Tibial nerve (tissue), 4 donors: ENCODE results near the gene PHF19. TPM values are rescaled to one million over a fixed set of nuclear protein-coding genes. Genes with fewer than 3 reads are reported as not detected.

Experiments used
- DNase-seq, 2 donors: peaks; one replicate each; pipeline ENCODE4 v3.0.0-alpha.2; 2019; ENCODE audit warnings: low spot score in 2 of 2
- H3K27ac ChIP-seq, 4 donors: fragments of 200-600 bp; sonication (generic) in 3 of 4; one replicate each; pipeline ENCODE4 v1.5.1; 2017 to 2019; ENCODE audit warnings: mild to moderate bottlenecking in 1 of 4
- H3K27me3 ChIP-seq, 2 donors: fragments of 200-600 bp; sonication (generic) in 1 of 2; one replicate each; pipeline versions ENCODE4 v1.5.1 to v1.6.0; 2017 to 2019
- H3K36me3 ChIP-seq, 3 donors: fragments of 200-600 bp; sonication (generic); one replicate each; pipeline ENCODE4 v1.5.1; 2018 to 2019
- H3K4me1 ChIP-seq, 4 donors: fragments of 200-600 bp; sonication (generic) in 3 of 4; one replicate each; pipeline ENCODE4 v1.5.1; 2017 to 2019
- H3K4me3 ChIP-seq, 4 donors: fragments of 200-600 bp; sonication (generic) in 3 of 4; one replicate each; pipeline ENCODE4 v1.5.1; 2017 to 2019; ENCODE audit warnings: mild to moderate bottlenecking in 1 of 4, moderate library complexity in 1 of 4
- H3K9me3 ChIP-seq, 4 donors: fragments of 200-600 bp; sonication (generic) in 3 of 4; one replicate each; pipeline ENCODE4 v1.5.1; 2017 to 2019
- EP300 ChIP-seq, 2 donors: sonication (generic); formaldehyde crosslinking; IDR thresholded peaks; one replicate each; pipeline ENCODE4 v1.6.1; 2017; ENCODE audit warnings: antibody characterized with exemption in 2 of 2, mild to moderate bottlenecking in 1 of 2
- POLR2A ChIP-seq, 2 donors: fragments of 450-650 bp; IDR thresholded peaks; one replicate each; pipeline ENCODE4 v1.6.1; 2017; ENCODE audit warnings: antibody characterized with exemption in 2 of 2, mild to moderate bottlenecking in 2 of 2, moderate library complexity in 2 of 2
- WGBS, 2 donors: methylation state at CpG; one replicate each; pipeline ENCODE4 v1.1.5; 2018; 5-methylcytosine and 5-hydroxymethylcytosine counted together
- total RNA-seq, 4 donors: library from RNA; depleted of rRNA; stranded (reverse); fragments of >200 nt; gene quantifications; one replicate each; pipeline ENCODE4 v1.1.0, GENCODE V29; 2016
- TF ChIP-seq, protein P1 (sequence below), 5 experiments: fragments of 200-600 bp in 3 of 5; fragments of 450-650 bp in 2 of 5; sonication (generic) in 3 of 5; IDR thresholded peaks; one replicate each; pipeline ENCODE4 v1.5.1; 2016 to 2019; ENCODE audit warnings: antibody characterized with exemption in 5 of 5, mild to moderate bottlenecking in 3 of 5, moderate library complexity in 2 of 5

The PHF19 gene
- total RNA-seq, 4 donors from 2014 or later = 31.2 to 61.6 (median 44.3) TPM

DNA sequence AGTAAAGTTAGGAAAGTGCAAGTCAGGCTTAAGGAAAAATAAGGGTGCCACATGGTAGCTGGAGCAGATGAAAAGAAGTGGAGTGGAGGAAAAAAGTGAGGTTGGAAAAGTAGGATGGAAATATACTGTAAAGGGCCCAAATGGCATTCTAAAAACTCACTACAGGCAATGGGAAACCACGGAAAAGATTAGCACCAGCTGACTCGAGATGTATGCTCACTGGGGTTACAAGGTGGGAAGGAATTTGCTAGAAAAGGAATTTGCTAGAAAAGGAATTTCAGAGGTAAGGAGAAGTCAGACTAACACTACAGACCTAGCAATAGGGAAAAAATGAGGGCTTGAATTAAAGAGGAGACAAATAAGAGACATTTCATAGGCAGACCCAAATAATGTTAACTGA is 37.8 kb downstream of the PHF19 start:
- Histone ChIP-seq H3K9me3 (no peaks in the 10 kb centered on the region), H3K4me1 (peaks cover 0 to 36% (median 11%) of the 10 kb centered on the region in 4 donors), H3K4me3 (no peak overlapping the region), H3K36me3 (peaks cover 0 to 29% (median 0%) of the 10 kb centered on the region in 3 donors), H3K27me3 (no peaks in the 10 kb centered on the region), H3K27ac (peak overlapping the region in 1 of 4 donors; percentile 32)
- TF ChIP-seq POLR2A (IDR thresholded peaks at IDR 0.05) (no peak), EP300 (IDR thresholded peaks at IDR 0.05) (no peak)
- TF ChIP-seq, protein P1, sequence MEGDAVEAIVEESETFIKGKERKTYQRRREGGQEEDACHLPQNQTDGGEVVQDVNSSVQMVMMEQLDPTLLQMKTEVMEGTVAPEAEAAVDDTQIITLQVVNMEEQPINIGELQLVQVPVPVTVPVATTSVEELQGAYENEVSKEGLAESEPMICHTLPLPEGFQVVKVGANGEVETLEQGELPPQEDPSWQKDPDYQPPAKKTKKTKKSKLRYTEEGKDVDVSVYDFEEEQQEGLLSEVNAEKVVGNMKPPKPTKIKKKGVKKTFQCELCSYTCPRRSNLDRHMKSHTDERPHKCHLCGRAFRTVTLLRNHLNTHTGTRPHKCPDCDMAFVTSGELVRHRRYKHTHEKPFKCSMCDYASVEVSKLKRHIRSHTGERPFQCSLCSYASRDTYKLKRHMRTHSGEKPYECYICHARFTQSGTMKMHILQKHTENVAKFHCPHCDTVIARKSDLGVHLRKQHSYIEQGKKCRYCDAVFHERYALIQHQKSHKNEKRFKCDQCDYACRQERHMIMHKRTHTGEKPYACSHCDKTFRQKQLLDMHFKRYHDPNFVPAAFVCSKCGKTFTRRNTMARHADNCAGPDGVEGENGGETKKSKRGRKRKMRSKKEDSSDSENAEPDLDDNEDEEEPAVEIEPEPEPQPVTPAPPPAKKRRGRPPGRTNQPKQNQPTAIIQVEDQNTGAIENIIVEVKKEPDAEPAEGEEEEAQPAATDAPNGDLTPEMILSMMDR (IDR thresholded peaks at IDR 0.05) = no peak
- DNase-seq = no peak
- WGBS, 2 donors = 60 to 68% methylated on average over 2 of the region's 2 CpGs

DNA sequence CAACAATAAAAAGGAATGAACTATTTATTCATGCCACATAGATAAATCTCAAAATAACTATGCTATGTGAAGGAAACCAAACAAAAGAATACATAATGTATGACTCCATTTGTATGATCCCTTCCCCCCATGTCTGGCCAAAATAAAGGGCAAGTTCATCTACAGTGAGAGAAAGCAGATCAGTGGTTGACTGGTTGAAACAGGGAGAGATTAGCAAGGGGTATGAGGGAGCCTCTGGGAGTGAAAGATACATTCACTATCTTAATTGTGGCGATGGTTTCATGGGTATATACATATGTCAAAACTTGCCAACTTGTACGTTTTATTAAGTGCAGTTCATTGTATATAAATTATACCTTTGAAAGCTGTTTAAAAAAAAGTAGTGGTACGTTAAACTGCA is 39.1 kb downstream of the PHF19 start:
- TF ChIP-seq POLR2A (IDR thresholded peaks at IDR 0.05) (no peak), EP300 (IDR thresholded peaks at IDR 0.05) (no peak)
- TF ChIP-seq, protein P1 (IDR thresholded peaks at IDR 0.05) = no peak
- Histone ChIP-seq H3K4me1 (peaks cover 0 to 34% (median 4%) of the 10 kb centered on the region in 4 donors), H3K27me3 (no peaks in the 10 kb centered on the region), H3K36me3 (peaks cover 0 to 34% (median 0%) of the 10 kb centered on the region in 3 donors), H3K9me3 (no peaks in the 10 kb centered on the region), H3K27ac (no peak overlapping the region), H3K4me3 (no peak overlapping the region)
- no peak for DNase-seq
- WGBS, 2 donors = 58 to 72% methylated on average over 3 of the region's 3 CpGs

DNA sequence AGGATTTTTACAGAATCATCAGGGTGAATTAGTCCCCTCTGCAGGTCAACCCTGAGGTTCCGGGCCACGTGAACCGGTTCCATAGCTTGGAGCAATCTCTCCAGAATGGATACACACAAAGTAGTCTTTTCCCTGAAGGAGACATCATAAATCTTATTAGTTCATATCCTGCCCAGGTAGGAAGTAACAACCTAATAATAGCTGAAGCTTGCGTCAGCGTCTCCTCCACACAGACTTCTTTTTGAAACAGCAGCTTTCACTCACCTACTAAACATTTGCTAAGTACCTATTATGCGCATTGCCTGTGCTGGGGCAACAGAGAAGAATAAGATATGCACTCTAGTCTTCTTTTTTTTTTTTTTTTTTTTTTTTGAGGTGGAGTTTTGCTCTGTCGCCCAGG is 43.7 kb downstream of the PHF19 start:
- TF ChIP-seq, protein P1 (IDR thresholded peaks at IDR 0.05) = no peak
- TF ChIP-seq EP300 (IDR thresholded peaks at IDR 0.05) (no peak), POLR2A (IDR thresholded peaks at IDR 0.05) (no peak)
- WGBS, 2 donors = 93 to 97% methylated on average over 7 of the region's 7 CpGs
- H3K9me3 ChIP-seq = no peaks in the 10 kb centered on the region
- no peak for DNase-seq
- H3K27ac ChIP-seq = no peak overlapping the region
- peaks cover 0 to 3% (median 0%) of the 10 kb centered on the region in 4 donors for H3K4me1 ChIP-seq
- peaks cover 0 to 71% (median 0%) of the 10 kb centered on the region in 3 donors for H3K36me3 ChIP-seq
- no peak overlapping the region for H3K4me3 ChIP-seq
- no peaks in the 10 kb centered on the region for H3K27me3 ChIP-seq

DNA sequence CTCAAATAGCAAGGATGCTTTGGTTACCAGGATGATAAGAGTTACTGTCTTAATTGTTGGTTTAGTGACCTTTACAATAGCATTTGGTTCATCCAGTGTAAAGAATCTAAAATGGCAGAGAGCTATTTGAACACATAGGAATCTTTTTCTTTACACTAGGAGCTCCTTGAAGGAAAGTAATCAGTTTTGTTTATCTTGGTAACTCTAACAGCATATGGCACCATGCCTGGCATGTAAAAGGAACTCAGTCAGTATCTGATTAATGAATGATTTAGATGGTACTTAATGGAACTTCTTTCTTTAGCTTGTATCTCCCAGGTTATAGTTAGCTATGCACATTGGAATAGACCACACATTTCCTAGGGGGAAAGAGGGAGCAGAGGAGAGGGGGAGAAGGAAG is 44.2 kb downstream of the PHF19 start:
- TF ChIP-seq POLR2A (IDR thresholded peaks at IDR 0.05) (no peak), EP300 (IDR thresholded peaks at IDR 0.05) (no peak)
- TF ChIP-seq, protein P1 (IDR thresholded peaks at IDR 0.05) = no peak
- no peak overlapping the region for H3K27ac ChIP-seq

DNA sequence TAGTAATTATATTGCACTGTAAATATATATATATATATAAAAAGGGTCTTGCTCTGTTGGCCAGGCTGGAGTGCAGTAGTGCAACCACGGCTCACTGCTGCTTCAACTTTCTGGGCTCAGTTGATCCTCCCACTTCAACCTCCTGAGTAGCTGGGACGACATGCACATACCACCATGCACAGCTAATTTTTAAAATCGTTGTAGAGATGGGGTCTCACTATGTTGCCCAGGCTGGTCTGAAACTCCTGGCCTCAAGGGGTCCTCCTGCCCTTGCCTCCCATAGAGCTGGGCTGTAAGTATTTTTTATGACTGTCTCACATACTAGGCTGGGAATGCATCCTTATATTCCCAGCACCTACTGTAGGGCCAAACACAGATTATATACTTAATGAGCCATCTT is 46.1 kb downstream of the PHF19 start:
- TF ChIP-seq, protein P1 (IDR thresholded peaks at IDR 0.05) = no peak
- TF ChIP-seq EP300 (IDR thresholded peaks at IDR 0.05) = no peak
- TF ChIP-seq POLR2A (IDR thresholded peaks at IDR 0.05) = no peak
- no peak for DNase-seq
- WGBS, 2 donors = 91 to 93% methylated on average over 3 of the region's 3 CpGs
- Histone ChIP-seq H3K4me3 (no peak overlapping the region), H3K36me3 (peaks cover 0 to 93% (median 15%) of the 10 kb centered on the region in 3 donors), H3K27me3 (no peaks in the 10 kb centered on the region), H3K27ac (no peak overlapping the region), H3K9me3 (peaks cover 0 to 4% (median 0%) of the 10 kb centered on the region in 4 donors), H3K4me1 (no peaks in the 10 kb centered on the region)

More for the DNA sequence above, 44.2 kb downstream of the PHF19 start:
- Histone ChIP-seq H3K9me3 (no peaks in the 10 kb centered on the region), H3K4me3 (no peak overlapping the region), H3K36me3 (peaks cover 0 to 76% (median 0%) of the 10 kb centered on the region in 3 donors), H3K27me3 (no peaks in the 10 kb centered on the region), H3K4me1 (no peaks in the 10 kb centered on the region)
- DNase-seq = no peak
